Breast epithelium (tissue), 4 donors: Measurements from ENCODE around the gene NUP43. TPM values are rescaled to one million over a fixed set of nuclear protein-coding genes. Genes with fewer than 3 reads are reported as not detected.
"Not testable (repeated sequence)": the region's sequence is repeated elsewhere in the genome, so short reads cannot be mapped to it uniquely, and the experiment has no call there.

Source experiments
- DNase-seq, 2 donors: peaks; one replicate each; pipeline ENCODE4 v3.0.0-alpha.2; 2019; ENCODE audit warnings: low spot score in 2 of 2
- H3K27ac ChIP-seq, 2 donors: fragments of 200-600 bp; sonication (generic) in 1 of 2; one replicate each; pipeline ENCODE4 v1.5.1; 2016 to 2019; ENCODE audit warnings: mild to moderate bottlenecking in 1 of 2
- H3K27me3 ChIP-seq, 2 donors: fragments of 200-600 bp; sonication (generic) in 1 of 2; one replicate each; pipeline versions ENCODE4 v1.5.1 to v1.6.0; 2017 to 2019; ENCODE audit warnings: control low read depth in 1 of 2, mild to moderate bottlenecking in 1 of 2
- H3K36me3 ChIP-seq: fragments of 200-600 bp; one replicate; pipeline ENCODE4 v1.5.1; 2019
- H3K4me1 ChIP-seq, 2 donors: fragments of 200-600 bp; sonication (generic); one replicate each; pipeline ENCODE4 v1.5.1; 2016 to 2019; ENCODE audit warnings: control low read depth in 1 of 2
- H3K4me3 ChIP-seq, 3 donors: fragments of 200-600 bp; sonication (generic); 1 replicate in 2 of 3; 2 replicates in 1 of 3; pipeline ENCODE4 v1.5.1; 2016 to 2019; ENCODE audit warnings: mild to moderate bottlenecking in 3 of 3, moderate library complexity in 2 of 3
- H3K9me3 ChIP-seq, 2 donors: fragments of 200-600 bp; sonication (generic) in 1 of 2; one replicate each; pipeline ENCODE4 v1.5.1; 2016 to 2019; ENCODE audit warnings: control low read depth in 1 of 2
- POLR2A ChIP-seq: fragments of 450-650 bp; IDR thresholded peaks from one replicate; pipeline ENCODE4 v1.6.1; 2016; ENCODE audit warnings: antibody characterized with exemption, mild to moderate bottlenecking, moderate library complexity
- POLR2AphosphoS5 ChIP-seq, 3 donors: sonication (generic); formaldehyde crosslinking; IDR thresholded peaks; one replicate each; pipeline ENCODE4 v1.6.1; 2017; ENCODE audit warnings: antibody characterized with exemption in 3 of 3
- intact Hi-C: fragments of 100-400 bp; cut with DNase I; formaldehyde crosslinking; loops from one replicate; pipeline ENCODE4 v1.15.1; 2023; ENCODE audit warnings: low total_unique reads
- total RNA-seq, 3 donors: library from RNA; depleted of rRNA; stranded (reverse); fragments of >200 nt; gene quantifications; one replicate each; pipeline ENCODE4 v1.1.0, GENCODE V29; 2016
- TF ChIP-seq, protein P1 (sequence below), 3 donors: fragments of 450-650 bp; IDR thresholded peaks; one replicate each; pipeline ENCODE4 v1.5.1; 2016 to 2017; ENCODE audit warnings: antibody characterized with exemption in 3 of 3, mild to moderate bottlenecking in 3 of 3, moderate library complexity in 3 of 3

Gene NUP43
- total RNA-seq, 3 donors from 2014 or later: 15.5 to 27.8 (median 22.6) TPM

DNA sequence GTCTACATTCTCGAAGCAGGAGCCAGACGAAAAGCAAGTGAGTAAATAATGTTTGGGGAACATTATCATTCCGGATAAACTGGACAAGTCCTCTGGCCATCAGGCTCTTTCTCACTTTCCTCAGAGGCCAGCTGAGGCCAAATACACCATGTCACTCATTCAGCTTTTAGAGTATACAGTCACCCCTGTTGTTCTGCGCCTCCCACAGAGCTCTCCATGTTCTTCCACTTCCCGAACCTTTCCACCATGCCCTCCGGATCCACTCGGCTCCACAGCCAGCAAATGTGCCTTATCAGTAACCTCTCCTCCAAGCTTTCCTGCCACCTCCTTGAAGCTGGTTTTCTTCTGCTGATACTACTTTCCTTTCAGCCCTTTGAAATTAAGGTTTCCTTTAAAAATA, 60.1 kb downstream of the NUP43 start:
- Histone ChIP-seq H3K4me1 (no peaks in the 10 kb centered on the region), H3K27ac (no peak overlapping the region), H3K27me3 (no peaks in the 10 kb centered on the region), H3K4me3 (no peak overlapping the region), H3K36me3 (no peaks in the 10 kb centered on the region), H3K9me3 (no peaks in the 10 kb centered on the region)
- DNase-seq: no peak
- TF ChIP-seq, protein P1, sequence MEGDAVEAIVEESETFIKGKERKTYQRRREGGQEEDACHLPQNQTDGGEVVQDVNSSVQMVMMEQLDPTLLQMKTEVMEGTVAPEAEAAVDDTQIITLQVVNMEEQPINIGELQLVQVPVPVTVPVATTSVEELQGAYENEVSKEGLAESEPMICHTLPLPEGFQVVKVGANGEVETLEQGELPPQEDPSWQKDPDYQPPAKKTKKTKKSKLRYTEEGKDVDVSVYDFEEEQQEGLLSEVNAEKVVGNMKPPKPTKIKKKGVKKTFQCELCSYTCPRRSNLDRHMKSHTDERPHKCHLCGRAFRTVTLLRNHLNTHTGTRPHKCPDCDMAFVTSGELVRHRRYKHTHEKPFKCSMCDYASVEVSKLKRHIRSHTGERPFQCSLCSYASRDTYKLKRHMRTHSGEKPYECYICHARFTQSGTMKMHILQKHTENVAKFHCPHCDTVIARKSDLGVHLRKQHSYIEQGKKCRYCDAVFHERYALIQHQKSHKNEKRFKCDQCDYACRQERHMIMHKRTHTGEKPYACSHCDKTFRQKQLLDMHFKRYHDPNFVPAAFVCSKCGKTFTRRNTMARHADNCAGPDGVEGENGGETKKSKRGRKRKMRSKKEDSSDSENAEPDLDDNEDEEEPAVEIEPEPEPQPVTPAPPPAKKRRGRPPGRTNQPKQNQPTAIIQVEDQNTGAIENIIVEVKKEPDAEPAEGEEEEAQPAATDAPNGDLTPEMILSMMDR (IDR thresholded peaks at IDR 0.05): no peak
- TF ChIP-seq POLR2AphosphoS5 (IDR thresholded peaks at IDR 0.05) (no peak), POLR2A (no peak)
- intact Hi-C loops: no loop called here

DNA sequence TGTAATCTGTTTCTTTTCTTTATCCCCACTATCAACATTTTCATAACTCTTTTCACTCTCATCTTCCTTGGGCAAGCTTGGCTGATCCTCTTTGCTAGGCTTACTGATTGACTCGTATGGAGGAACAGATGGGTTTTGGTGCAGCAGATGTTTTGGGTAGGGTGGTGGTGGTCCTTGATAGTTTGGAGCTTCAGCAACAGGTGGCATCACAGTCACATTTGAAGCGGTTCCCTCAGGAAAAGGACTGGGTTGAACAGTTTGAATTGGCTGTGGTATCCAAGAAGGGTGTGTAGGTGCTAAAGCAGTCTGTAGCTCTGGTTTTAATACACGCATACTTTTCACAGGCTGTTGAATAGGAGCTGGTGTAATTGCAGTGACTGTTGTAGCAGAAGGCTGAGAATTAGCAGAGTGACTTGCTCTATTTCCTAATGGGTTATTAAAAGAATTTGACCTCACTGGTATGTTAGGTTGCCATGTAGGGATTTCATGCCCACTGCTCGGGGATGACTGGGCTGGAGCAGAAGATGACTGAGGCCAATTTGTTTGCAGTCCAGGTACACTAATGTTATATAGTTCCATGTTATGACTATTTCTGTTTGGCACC, 63.0 kb downstream of the NUP43 start:
- Histone ChIP-seq H3K4me1 (no peaks in the 10 kb centered on the region), H3K4me3 (no peak overlapping the region), H3K9me3 (no peaks in the 10 kb centered on the region), H3K27me3 (no peaks in the 10 kb centered on the region), H3K27ac (no peak overlapping the region), H3K36me3 (no peaks in the 10 kb centered on the region)
- DNase-seq: no peak
- intact Hi-C loops: no loop called here
- TF ChIP-seq, protein P1 (IDR thresholded peaks at IDR 0.05): no peak
- TF ChIP-seq POLR2A (no peak), POLR2AphosphoS5 (IDR thresholded peaks at IDR 0.05) (no peak)

DNA sequence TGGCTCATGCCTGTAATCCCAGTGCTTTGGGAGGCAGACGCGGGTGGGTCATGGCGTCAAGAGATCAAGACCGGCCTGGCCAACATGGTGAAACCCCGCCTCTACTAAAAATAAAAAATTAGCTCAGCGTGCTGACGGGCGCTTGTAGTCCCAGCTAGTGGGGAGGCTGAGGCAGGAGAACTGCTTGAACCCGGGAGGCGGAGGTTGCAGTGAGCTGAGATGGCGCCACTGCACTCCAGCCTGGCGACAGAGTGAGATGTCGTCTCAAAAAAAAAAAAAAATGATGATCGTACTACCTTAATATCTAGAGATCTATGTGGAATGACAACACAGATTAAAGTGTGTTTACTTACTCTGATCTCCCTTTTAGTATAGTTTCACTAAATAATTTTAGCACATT, 64.5 kb downstream of the NUP43 start:
- H3K4me1 ChIP-seq, H3K27ac ChIP-seq, H3K9me3 ChIP-seq, DNase-seq, H3K4me3 ChIP-seq, intact Hi-C loops, H3K27me3 ChIP-seq, H3K36me3 ChIP-seq: not testable (repeated sequence)

DNA sequence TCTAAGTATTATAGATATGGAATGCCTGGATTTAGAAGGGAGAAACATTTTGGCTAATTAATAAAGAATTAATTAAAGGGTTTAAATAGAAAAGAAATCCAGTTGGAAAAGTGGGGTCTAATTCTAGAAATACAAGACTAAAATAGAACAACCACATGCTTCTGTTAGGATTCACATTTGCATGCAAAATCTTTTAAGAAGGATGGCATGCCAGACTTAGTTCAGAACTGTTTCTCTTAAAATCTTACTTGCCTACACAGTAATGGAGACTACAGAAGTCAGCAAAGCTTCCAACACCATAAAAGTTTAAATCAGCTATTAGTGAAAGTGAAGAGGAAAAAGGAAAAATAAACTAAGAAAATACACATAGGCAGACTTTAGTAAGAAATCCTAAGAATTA, 65.1 kb downstream of the NUP43 start:
- TF ChIP-seq POLR2A (no peak), POLR2AphosphoS5 (IDR thresholded peaks at IDR 0.05) (no peak)
- TF ChIP-seq, protein P1 (IDR thresholded peaks at IDR 0.05): no peak
- intact Hi-C loops: no loop called here

DNA sequence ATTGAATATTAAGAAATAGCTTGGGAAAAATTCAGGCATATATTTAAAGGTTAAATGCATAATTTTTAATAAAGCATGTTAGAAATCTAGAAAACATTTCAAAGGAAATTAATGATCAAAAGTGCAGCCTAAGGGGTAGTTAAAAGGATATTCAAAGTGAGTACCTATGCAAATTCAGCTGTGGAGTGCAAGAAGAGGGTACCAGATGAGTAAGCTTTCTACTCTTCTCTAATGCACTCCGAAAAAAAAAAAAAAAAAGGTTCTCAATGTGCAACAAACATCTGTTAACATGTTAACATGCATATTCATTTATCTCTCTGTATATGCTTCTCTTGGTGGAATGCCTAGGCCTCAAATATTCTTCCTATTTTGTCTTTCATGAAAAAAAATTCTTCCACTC, 65.8 kb downstream of the NUP43 start:
- H3K27ac ChIP-seq: no peak overlapping the region
- no peak overlapping the region for H3K4me3 ChIP-seq
- no peaks in the 10 kb centered on the region for H3K9me3 ChIP-seq
- intact Hi-C loops: no loop called here
- H3K4me1 ChIP-seq: no peaks in the 10 kb centered on the region
- TF ChIP-seq, protein P1 (IDR thresholded peaks at IDR 0.05): no peak
- TF ChIP-seq POLR2A (no peak), POLR2AphosphoS5 (IDR thresholded peaks at IDR 0.05) (no peak)
- H3K27me3 ChIP-seq: no peaks in the 10 kb centered on the region
- H3K36me3 ChIP-seq: no peaks in the 10 kb centered on the region
- DNase-seq: no peak

More for the DNA sequence above, 65.1 kb downstream of the NUP43 start:
- DNase-seq: no peak
- Histone ChIP-seq H3K27me3 (no peaks in the 10 kb centered on the region), H3K4me1 (no peaks in the 10 kb centered on the region), H3K27ac (no peak overlapping the region), H3K4me3 (no peak overlapping the region), H3K9me3 (no peaks in the 10 kb centered on the region), H3K36me3 (no peaks in the 10 kb centered on the region)

Other genes with a start within 250 kb of the NUP43 start
- 10 to 100 TPM; 34.7 to 46.0 (median 36.2) TPM for gene PPIL4, start 200.5 kb downstream of the NUP43 start, total RNA-seq
- 10 to 100 TPM; 53.1 to 75.8 (median 54.7) TPM for gene GINM1, start 180.2 kb downstream of the NUP43 start, total RNA-seq
- 10 to 100 TPM; 20.1 to 24.9 (median 21.1) TPM for gene KATNA1, start 97.8 kb downstream of the NUP43 start, total RNA-seq
- gene LATS1, start 28.4 kb downstream of the NUP43 start, total RNA-seq: 10 to 100 TPM; 24.3 to 36.4 (median 30.2) TPM
- 100 to 1,000 TPM; 111 to 148 (median 121) TPM for gene PCMT1, start 3.2 kb upstream of the NUP43 start, total RNA-seq
- gene LRP11, start 117.8 kb upstream of the NUP43 start, total RNA-seq: 10 to 100 TPM; 30.6 to 44.9 (median 35.8) TPM
- 1 to 10 TPM in 1 of 3 donors, not detected in 2; 2.0 TPM for gene RAET1E, start 151.6 kb upstream of the NUP43 start, total RNA-seq
- 1 to 10 TPM in 1 of 3 donors, not detected in 2; 2.2 TPM for gene RAET1G, start 176.6 kb upstream of the NUP43 start, total RNA-seq
- 1 to 10 TPM in 1 of 3 donors, under 1 TPM in 1, not detected in 1; 0.88 to 1.3 TPM for gene ULBP2, start 195.5 kb upstream of the NUP43 start, total RNA-seq
- gene ULBP1, start 217.4 kb upstream of the NUP43 start, total RNA-seq: under 1 TPM in 2 of 3 donors, not detected in 1; under 0.01 to 0.29 TPM